Smooth muscle cell of trachea (primary cell): Measurements from ENCODE around the gene TMEM150A. TPM values are rescaled to one million over a fixed set of nuclear protein-coding genes. Genes with fewer than 3 reads are reported as not detected.

Experiments used
- total RNA-seq: library from RNA; depleted of rRNA; stranded (reverse); fragments of >200 nt; gene quantifications from 2 replicates; pipeline ENCODE4 v1.2.1, GENCODE V29; 2014

Gene TMEM150A
- 5.1 and 16.4 TPM in 2 replicates for total RNA-seq

DNA sequence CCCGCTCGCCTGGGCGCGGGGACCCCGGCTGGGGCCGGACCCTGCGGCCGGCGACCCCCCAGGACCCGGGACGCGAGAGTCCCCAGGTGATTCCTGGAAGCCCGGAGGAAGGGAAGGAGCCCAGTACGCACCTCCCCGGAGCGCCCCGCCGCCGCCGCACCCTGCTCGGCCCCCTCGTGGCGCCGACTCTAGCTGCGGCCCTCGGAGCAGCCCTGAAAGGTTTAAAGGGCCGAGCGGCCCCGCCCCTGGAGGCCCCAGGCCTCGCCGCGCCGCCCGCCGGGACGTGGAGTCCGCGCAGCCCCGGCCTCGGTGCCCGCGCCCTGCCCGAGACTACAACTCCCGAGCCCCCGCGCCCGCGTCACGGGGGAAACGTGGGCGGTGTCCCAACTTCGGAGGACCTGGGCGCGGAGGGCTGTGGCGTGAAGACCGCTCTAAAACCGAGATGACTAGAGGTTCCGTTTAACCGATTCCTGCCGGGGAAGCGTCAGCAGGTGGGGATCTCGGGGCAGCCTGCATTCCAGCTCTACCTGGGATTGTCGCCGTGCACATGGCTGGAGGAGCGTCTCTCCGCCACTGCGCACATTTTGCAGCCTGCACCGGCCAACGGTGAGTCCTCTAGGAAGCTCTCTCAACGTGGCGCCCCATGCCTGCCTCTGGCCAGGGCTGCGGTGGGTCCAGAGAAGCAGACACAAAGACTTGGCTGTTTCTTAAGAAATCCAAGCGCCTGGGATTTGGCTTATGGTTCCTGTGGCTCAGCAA lies at the start of gene TMEM150A:
Gene TMEM150A (minus strand): TSS at position 223 of the 759 bp plus-strand sequence. CDS start 750 bp downstream, outside the sequence.

DNA sequence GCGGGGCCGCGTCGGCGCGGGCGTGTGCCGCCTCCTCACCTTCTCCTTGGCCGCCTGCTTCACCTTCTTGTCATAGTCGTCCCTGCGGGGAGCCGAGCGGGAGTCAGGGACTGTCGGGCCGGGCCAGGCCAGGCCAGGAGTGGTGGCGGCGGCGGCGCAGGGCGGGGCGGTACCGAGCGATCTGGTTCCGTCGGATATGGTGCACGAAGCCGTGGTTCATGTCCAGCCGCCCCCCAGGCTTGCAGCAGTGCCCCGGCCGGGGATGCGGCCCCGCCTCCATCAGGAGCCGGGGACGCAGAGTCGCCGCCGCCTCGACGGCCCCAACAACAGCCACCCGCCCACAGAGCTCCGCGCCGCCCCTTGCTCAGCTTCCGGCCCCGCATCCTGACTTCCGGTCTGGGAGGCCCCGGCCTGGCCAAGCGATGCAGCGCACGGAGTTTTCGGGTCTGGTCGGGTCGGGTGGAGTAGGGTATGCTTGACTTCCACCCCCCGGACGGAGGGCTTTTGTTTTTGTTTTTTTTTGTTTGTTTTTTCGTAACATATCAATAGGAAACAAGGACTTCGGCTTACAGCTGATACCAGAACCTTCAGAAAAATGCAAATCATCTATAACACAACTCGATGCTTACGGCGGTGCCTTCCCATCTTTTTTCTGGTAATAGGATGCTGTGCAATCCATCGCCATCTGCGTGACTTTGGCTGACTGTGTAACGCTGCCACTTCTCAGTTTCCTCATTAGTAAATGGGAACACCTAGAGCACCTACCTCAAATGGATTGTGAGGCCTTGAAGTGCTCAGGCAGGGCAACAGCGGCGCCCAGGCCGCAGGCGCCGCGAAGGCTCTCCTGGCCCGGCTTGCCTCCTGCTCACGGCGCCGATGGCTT lies 9.4 kb upstream of the TMEM150A start, which contains the start of gene C2orf68:
Gene C2orf68 (minus strand): TSS at position 362 of the 883 bp plus-strand sequence. CDS start 82 bp downstream, at position 280.

GRCh38 chr2:85595301-85596025 lies 7.0 kb downstream of the TMEM150A start, which contains the start of gene RNF181:
Gene RNF181, plus strand, starts transcription at chr2:85595745. Its CDS starts 19 bp downstream, at chr2:85595764.

GRCh38 chr2:85584354-85584856 lies 18.1 kb downstream of the TMEM150A start, which contains the start of gene VAMP5:
Gene VAMP5, plus strand, starts transcription at chr2:85584431. Its CDS starts 60 bp downstream, at chr2:85584491.

GRCh38 chr2:85577386-85578242 lies 24.9 kb downstream of the TMEM150A start, which contains the start of gene VAMP8:
Gene VAMP8, plus strand, starts transcription at chr2:85577586. Its CDS starts 61 bp downstream, at chr2:85577647.

GRCh38 chr2:85561280-85562212 lies 41.0 kb downstream of the TMEM150A start, which contains the start of gene GGCX:
Gene GGCX, minus strand, starts transcription at chr2:85561493. Its CDS starts 65 bp downstream, at chr2:85561428.

Other genes with a start within 250 kb of the TMEM150A start
- 58.6 and 90.0 TPM in 2 replicates for gene RETSAT, start 248.2 kb downstream of the TMEM150A start, total RNA-seq
- 15.9 and 19.8 TPM in 2 replicates for gene ELMOD3, start 247.9 kb downstream of the TMEM150A start, total RNA-seq
- 347 and 497 TPM in 2 replicates for gene CAPG, start 192.3 kb downstream of the TMEM150A start, total RNA-seq
- gene SH2D6, start 184.0 kb downstream of the TMEM150A start, total RNA-seq, result 0.66 TPM in 1 of 2 replicates, not detected in the other
- gene MAT2A, start 63.5 kb downstream of the TMEM150A start, total RNA-seq, result 200 and 279 TPM in 2 replicates
- gene GGCX, start 41.2 kb downstream of the TMEM150A start, total RNA-seq, result 55.3 and 76.6 TPM in 2 replicates
- 1.5 and 2.8 TPM in 2 replicates for gene VAMP8, start 25.1 kb downstream of the TMEM150A start, total RNA-seq
- 28.7 and 35.4 TPM in 2 replicates for gene VAMP5, start 18.3 kb downstream of the TMEM150A start, total RNA-seq
- 160 and 253 TPM in 2 replicates for gene RNF181, start 7.0 kb downstream of the TMEM150A start, total RNA-seq
- gene C2orf68, start 9.4 kb upstream of the TMEM150A start, total RNA-seq, result 20.5 and 22.0 TPM in 2 replicates
- 33.2 and 34.3 TPM in 2 replicates for gene USP39, start 13.5 kb upstream of the TMEM150A start, total RNA-seq
- not detected in 2 replicates for gene SFTPB, start 65.5 kb upstream of the TMEM150A start, total RNA-seq
- not detected in 2 replicates for gene GNLY, start 91.7 kb upstream of the TMEM150A start, total RNA-seq
- gene ATOH8, start 151.3 kb upstream of the TMEM150A start, total RNA-seq, result 22.4 and 55.9 TPM in 2 replicates